Embryonic facial prominence (tissue), 1 donor: ENCODE measurements around the gene MACROH2A2.

ENCODE experiments used
- DNase-seq: peaks from one replicate; pipeline ENCODE4 v3.0.0-alpha.2; 2016; ENCODE audit errors: extremely low spot score

The MACROH2A2 gene

GRCh38 chr10:70130878-70131559 is 78.4 kb downstream of the MACROH2A2 start:
- no peak for DNase-seq

GRCh38 chr10:70131560-70131937 is 78.9 kb downstream of the MACROH2A2 start:
- DNase-seq, result no peak

GRCh38 chr10:70132098-70133029 is 79.7 kb downstream of the MACROH2A2 start, which contains the start of gene AIFM2:
Gene AIFM2, minus strand, starts transcription at chr10:70132825. Its CDS starts 8,741 bp downstream, at chr10:70124084.
- no peak for DNase-seq

- DNase-seq, result no peak
Observed at GRCh38 chr10:70135046-70135445, 82.4 kb downstream of the MACROH2A2 start.

- DNase-seq, result no peak
Observed at GRCh38 chr10:70135684-70136083, 83.0 kb downstream of the MACROH2A2 start.

- no peak for DNase-seq
Observed at GRCh38 chr10:70137135-70137534, 84.5 kb downstream of the MACROH2A2 start.

- no peak for DNase-seq
Observed at GRCh38 chr10:70137927-70138883, 85.6 kb downstream of the MACROH2A2 start.

- DNase-seq, result no peak
Observed at GRCh38 chr10:70139151-70139996, 86.7 kb downstream of the MACROH2A2 start.

- DNase-seq, result no peak
Observed at GRCh38 chr10:70139997-70140250, 87.3 kb downstream of the MACROH2A2 start.

- DNase-seq, result no peak
Observed at GRCh38 chr10:70140297-70140696, 87.7 kb downstream of the MACROH2A2 start.

- no peak for DNase-seq
Observed at GRCh38 chr10:70142555-70142954, 89.9 kb downstream of the MACROH2A2 start.

GRCh38 chr10:70144372-70145110 is 91.9 kb downstream of the MACROH2A2 start:
- no peak for DNase-seq

GRCh38 chr10:70145166-70145665 is 92.6 kb downstream of the MACROH2A2 start:
- DNase-seq, result no peak

- DNase-seq, result no peak
Observed at GRCh38 chr10:70145666-70146488, 93.2 kb downstream of the MACROH2A2 start.

- DNase-seq, result peak; percentile 96
Observed at GRCh38 chr10:70146489-70147258, 94.0 kb downstream of the MACROH2A2 start, which contains the start of gene TYSND1. Gene TYSND1, minus strand, starts transcription at chr10:70146700. Its CDS starts 114 bp downstream, at chr10:70146586.

- DNase-seq, result no peak
Observed at GRCh38 chr10:70147259-70147625, 94.6 kb downstream of the MACROH2A2 start.

- no peak for DNase-seq
Observed at GRCh38 chr10:70148516-70148915, 95.9 kb downstream of the MACROH2A2 start.

GRCh38 chr10:70155255-70155838 is 102.7 kb downstream of the MACROH2A2 start:
- no peak for DNase-seq
